SKM-1 treated with dmso at 0.1 percent for 144 hours (cell line): ENCODE data around the gene TPBGL.

Experiments
- DNase-seq: peaks from one replicate; lab custom pipeline; 2025; ENCODE audit not compliant: unreplicated experiment; lab: John Stamatoyannopoulos, UW

TPBGL gene

GRCh38 chr11:75208446-75208845, 32.1 kb upstream of the TPBGL start:
- DNase-seq: no peak

- no peak for DNase-seq
These were observed 28.2 kb upstream of the TPBGL start for GRCh38 chr11:75212411-75212810.

GRCh38 chr11:75214411-75214821, 26.2 kb upstream of the TPBGL start:
- DNase-seq: peak; percentile 18

- no peak for DNase-seq
These were observed 25.7 kb upstream of the TPBGL start for GRCh38 chr11:75214843-75215242.

GRCh38 chr11:75219869-75220268, 20.7 kb upstream of the TPBGL start:
- no peak for DNase-seq

GRCh38 chr11:75223954-75224643, 16.5 kb upstream of the TPBGL start:
- DNase-seq: no peak

GRCh38 chr11:75225794-75226193, 14.8 kb upstream of the TPBGL start:
- DNase-seq: no peak

- DNase-seq: no peak
These were observed 11.1 kb upstream of the TPBGL start for GRCh38 chr11:75229466-75229865.

- DNase-seq: no peak
These were observed 10.0 kb upstream of the TPBGL start for GRCh38 chr11:75230621-75231020.

- peak; percentile 8 for DNase-seq
These were observed 6.8 kb upstream of the TPBGL start for GRCh38 chr11:75233754-75234172.

- no peak for DNase-seq
These were observed 4.5 kb upstream of the TPBGL start for GRCh38 chr11:75236062-75236461.

GRCh38 chr11:75237050-75237449, 3.5 kb upstream of the TPBGL start:
- no peak for DNase-seq

- DNase-seq: no peak
These were observed 1.8 kb upstream of the TPBGL start for GRCh38 chr11:75238595-75239440.

- no peak for DNase-seq
These were observed 863 bp upstream of the TPBGL start for GRCh38 chr11:75239531-75240290.

- peak; percentile 65 for DNase-seq
These were observed 697 bp downstream of the TPBGL start for GRCh38 chr11:75241036-75241905.

- no peak for DNase-seq
These were observed 1.5 kb downstream of the TPBGL start for GRCh38 chr11:75241906-75242644.

GRCh38 chr11:75242722-75243600, 2.4 kb downstream of the TPBGL start:
- no peak for DNase-seq

GRCh38 chr11:75244052-75244814, 3.7 kb downstream of the TPBGL start:
- no peak for DNase-seq
